GM12891 (cell line): ENCODE data around the gene ARL16.

Experiments
- DNase-seq: peaks from one replicate; pipeline ENCODE4 v3.0.0; 2011; ENCODE audit warnings: low spot score; ENCODE audit not compliant: insufficient read length
- FAIRE-seq: peaks from 2 replicates; lab custom pipeline; 2011; peaks lifted over from hg19 to GRCh38; lab: Jason Lieb, UNC
- PAX5 ChIP-seq: IDR thresholded peaks from 2 replicates; pipeline ENCODE4 v1.6.1; 2011; ENCODE audit warnings: low read length, moderate library complexity, mild to moderate bottlenecking; ENCODE audit not compliant: insufficient read depth, severe bottlenecking
- POLR2A ChIP-seq: IDR thresholded peaks from 2 replicates; pipeline ENCODE4 v1.6.1; 2011; ENCODE audit warnings: low read depth, low read length, control low read depth
- POLR2AphosphoS5 ChIP-seq: IDR thresholded peaks from 2 replicates; pipeline ENCODE4 v1.6.1; 2011; ENCODE audit warnings: low read depth, low read length, control low read depth
- POU2F2 ChIP-seq: IDR thresholded peaks from 2 replicates; pipeline ENCODE4 v1.6.1; 2011; ENCODE audit warnings: low read depth, mild to moderate bottlenecking, control low read depth, low read length, moderate library complexity
- SPI1 ChIP-seq: IDR thresholded peaks from 2 replicates; pipeline ENCODE4 v1.6.1; 2011; ENCODE audit warnings: low read depth, low read length, control low read depth
- TAF1 ChIP-seq: IDR thresholded peaks from 2 replicates; pipeline ENCODE4 v1.6.1; 2011; ENCODE audit warnings: low read depth, low read length, control low read depth

ARL16 gene

GRCh38 chr17:81673561-81674258 lies 9.9 kb downstream of the ARL16 start:
- DNase-seq (no peak), FAIRE-seq (no peak)
- TF ChIP-seq TAF1 (no peak), PAX5 (no peak), POU2F2 (no peak), SPI1 (no peak), POLR2A (no peak), POLR2AphosphoS5 (no peak)

- no peak for DNase-seq
- no peak for TF ChIP-seq TAF1
- TF ChIP-seq SPI1: no peak
- no peak for TF ChIP-seq PAX5
- TF ChIP-seq POLR2AphosphoS5: no peak
- no peak for TF ChIP-seq POLR2A
- no peak for TF ChIP-seq POU2F2
- no peak for FAIRE-seq
These were observed 10.6 kb downstream of the ARL16 start for GRCh38 chr17:81672954-81673353.

- TF ChIP-seq PAX5 (no peak), POLR2A (no peak), POLR2AphosphoS5 (no peak), SPI1 (no peak), TAF1 (no peak), POU2F2 (no peak)
- DNase-seq: no peak
- FAIRE-seq: no peak
These were observed 11.1 kb downstream of the ARL16 start for GRCh38 chr17:81672504-81672903.

DNA sequence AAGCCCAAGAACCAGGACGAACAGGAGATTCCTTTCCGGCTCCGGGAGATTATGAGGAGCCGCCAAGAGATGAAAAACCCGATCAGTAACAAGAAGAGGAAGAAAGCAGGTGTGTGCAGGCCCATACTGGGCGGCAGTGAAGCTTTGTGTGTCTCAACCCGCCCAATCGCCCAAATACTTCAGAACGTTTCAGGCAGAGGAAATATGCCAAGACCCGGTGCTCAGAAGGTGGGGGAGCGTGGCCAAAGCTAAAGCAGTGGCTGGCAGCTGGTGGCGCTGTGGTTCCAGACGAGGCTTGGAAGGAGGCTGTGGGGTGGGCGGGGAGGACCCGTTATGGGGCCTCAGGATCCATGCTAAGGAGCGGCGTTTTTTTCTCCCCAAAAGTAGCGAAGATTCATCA lies 15.8 kb downstream of the ARL16 start:
- DNase-seq (no peak), FAIRE-seq (no peak)
- TF ChIP-seq POLR2AphosphoS5 (no peak), PAX5 (no peak), TAF1 (no peak), SPI1 (no peak)

- TF ChIP-seq POU2F2: peak; percentile 67; the same call in 1 of the 2 replicates
- peak; percentile 97 for TF ChIP-seq POLR2AphosphoS5
- TF ChIP-seq POLR2A: peak; percentile 97
- TF ChIP-seq TAF1: peak; percentile 94
- peak; percentile 39 for TF ChIP-seq PAX5
- TF ChIP-seq SPI1: peak; percentile 90
- DNase-seq (peak; percentile 98), FAIRE-seq (peak; percentile 98)
These were observed 17.0 kb downstream of the ARL16 start, which contains the start of the genes CCDC137 and OXLD1 for GRCh38 chr17:81666342-81667191. Gene CCDC137, plus strand, starts transcription at chr17:81666737. Its CDS starts 30 bp downstream, at chr17:81666767. Gene OXLD1, minus strand, starts transcription at chr17:81666605. Its CDS starts 28 bp downstream, at chr17:81666577.

DNA sequence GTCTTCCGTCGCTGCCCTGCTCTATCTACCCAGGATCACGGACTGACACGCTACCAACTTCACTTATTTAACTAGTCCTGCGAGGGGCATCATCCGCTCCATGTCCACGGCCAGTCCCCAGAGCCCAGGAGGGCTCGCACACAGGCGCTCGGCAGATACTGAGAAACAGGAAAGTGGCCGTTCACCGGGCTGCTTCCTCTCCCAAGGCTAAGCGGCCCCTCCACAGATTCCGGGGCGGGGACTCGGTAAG lies 17.6 kb downstream of the ARL16 start:
- no peak for FAIRE-seq
- no peak for TF ChIP-seq POU2F2
- TF ChIP-seq TAF1: no peak
- no peak for TF ChIP-seq POLR2AphosphoS5
- no peak for TF ChIP-seq POLR2A
- TF ChIP-seq PAX5: no peak
- TF ChIP-seq SPI1: no peak
- DNase-seq: no peak

DNA sequence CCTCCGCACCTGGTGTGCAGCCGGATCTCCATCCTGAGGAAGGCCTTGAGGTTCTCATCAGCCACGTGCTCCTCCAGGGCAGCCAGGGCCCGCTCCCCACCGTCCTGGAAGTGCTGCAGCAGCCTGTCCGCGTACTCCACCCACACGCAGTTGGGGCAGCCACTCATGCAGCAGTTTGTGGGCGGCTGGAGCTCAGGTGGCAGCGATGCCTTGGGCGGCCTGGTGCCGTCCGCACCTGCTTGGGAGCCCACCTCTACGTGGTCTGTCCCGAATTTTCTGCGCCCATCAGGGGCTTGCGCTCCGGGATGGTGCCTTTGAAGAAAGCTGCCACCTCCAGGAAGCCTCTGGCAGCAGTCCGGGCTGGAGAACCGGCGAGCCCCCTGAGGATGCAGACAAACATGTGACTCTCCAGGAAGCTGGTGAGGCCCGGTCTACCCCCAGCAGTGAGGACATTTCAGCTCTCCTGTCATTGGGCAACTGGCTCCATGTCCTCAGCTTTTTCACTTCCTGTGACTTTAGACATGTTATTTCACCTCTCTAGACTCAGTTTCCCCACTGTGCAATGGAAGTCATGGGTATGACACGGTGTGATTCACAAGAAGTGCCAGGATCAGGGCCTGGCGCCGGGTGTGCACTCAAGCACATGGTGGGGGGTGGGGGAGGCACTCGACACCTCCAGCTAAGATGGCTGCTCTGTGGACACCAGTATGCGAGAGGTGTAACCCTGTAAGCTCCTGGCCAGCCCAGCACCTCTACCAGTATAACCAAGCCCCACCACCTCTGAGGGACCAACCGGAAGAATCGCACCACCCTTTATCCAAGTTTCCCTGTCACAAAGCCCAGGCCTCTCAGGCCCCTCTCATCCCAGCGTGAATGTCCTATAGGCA lies 18.1 kb downstream of the ARL16 start:
- TF ChIP-seq POLR2AphosphoS5 (peak; percentile 54), SPI1 (no peak), POU2F2 (peak; percentile 45; the same call in 1 of the 2 replicates), PAX5 (no peak), POLR2A (peak; percentile 66; the same call in 1 of the 2 replicates), TAF1 (peak; percentile 78)
- peak; percentile 67 for DNase-seq
- peak; percentile 87 for FAIRE-seq

- no peak for TF ChIP-seq PAX5
- TF ChIP-seq POLR2A: peak; percentile 33; the same call in 1 of the 2 replicates
- TF ChIP-seq SPI1: no peak
- TF ChIP-seq TAF1: no peak
- 0 out of 2 replicates have a peak, but pooled peaks have one; percentile 41 for TF ChIP-seq POLR2AphosphoS5
- no peak for TF ChIP-seq POU2F2
- FAIRE-seq: no peak
- DNase-seq: no peak
These were observed 19.5 kb downstream of the ARL16 start for GRCh38 chr17:81664051-81664470.

GRCh38 chr17:81662002-81662401 lies 21.6 kb downstream of the ARL16 start:
- FAIRE-seq (no peak), DNase-seq (no peak)
- no peak for TF ChIP-seq TAF1
- no peak for TF ChIP-seq POLR2AphosphoS5
- TF ChIP-seq POU2F2: no peak
- TF ChIP-seq PAX5: no peak
- no peak for TF ChIP-seq SPI1
- TF ChIP-seq POLR2A: no peak
